GM18951 (cell line): ENCODE measurements around the gene CPNE4.

ENCODE experiments used
- POLR2A ChIP-seq: IDR thresholded peaks from 4 replicates; pipeline ENCODE4 v1.6.1; 2011; ENCODE audit warnings: mild to moderate bottlenecking; ENCODE audit not compliant: insufficient read length, insufficient read depth; ENCODE audit errors: extremely low read depth
- in situ Hi-C: fragments of 300-500 bp; cut with MboI; formaldehyde crosslinking; loops from one replicate; pipeline ENCODE4 v1.12.0; 2022; ENCODE audit warnings: low sequenced_read_pairs, mixed read lengths, inconsistent platforms; ENCODE audit not compliant: unreplicated experiment

The CPNE4 gene

GRCh38 chr3:131612745-131613144, 422.1 kb downstream of the CPNE4 start:
- in situ Hi-C loops = no loop called here

GRCh38 chr3:131610174-131610573, 424.6 kb downstream of the CPNE4 start:
- no peak for TF ChIP-seq POLR2A
- in situ Hi-C loops = no loop called here

More at GRCh38 chr3:131612745-131613144, 422.1 kb downstream of the CPNE4 start:
- TF ChIP-seq POLR2A = no peak

GRCh38 chr3:131608741-131609140, 426.1 kb downstream of the CPNE4 start:
- no peak for TF ChIP-seq POLR2A
- in situ Hi-C loops = no loop called here

- TF ChIP-seq POLR2A = no peak
- in situ Hi-C loops = no loop called here
Observed at GRCh38 chr3:131608296-131608695, 426.5 kb downstream of the CPNE4 start.

- TF ChIP-seq POLR2A = no peak
- in situ Hi-C loops = no loop called here
Observed at GRCh38 chr3:131605916-131606315, 428.9 kb downstream of the CPNE4 start.

GRCh38 chr3:131602011-131602779, 432.6 kb downstream of the CPNE4 start:
- in situ Hi-C loops = no loop called here
- no peak for TF ChIP-seq POLR2A

GRCh38 chr3:131597816-131598215, 437.0 kb downstream of the CPNE4 start:
- no peak for TF ChIP-seq POLR2A
- in situ Hi-C loops = no loop called here

- no peak for TF ChIP-seq POLR2A
- in situ Hi-C loops = no loop called here
Observed at GRCh38 chr3:131596884-131597283, 437.9 kb downstream of the CPNE4 start.

- no peak for TF ChIP-seq POLR2A
- in situ Hi-C loops = no loop called here
Observed at GRCh38 chr3:131591394-131592014, 443.3 kb downstream of the CPNE4 start.

GRCh38 chr3:131586277-131586676, 448.5 kb downstream of the CPNE4 start:
- in situ Hi-C loops = no loop called here
- no peak for TF ChIP-seq POLR2A

GRCh38 chr3:131582438-131582837, 452.4 kb downstream of the CPNE4 start:
- TF ChIP-seq POLR2A = no peak
- in situ Hi-C loops = no loop called here

- in situ Hi-C loops = no loop called here
- TF ChIP-seq POLR2A = no peak
Observed at GRCh38 chr3:131568460-131568859, 466.4 kb downstream of the CPNE4 start.

- no peak for TF ChIP-seq POLR2A
- in situ Hi-C loops = no loop called here
Observed at GRCh38 chr3:131564812-131565211, 470.0 kb downstream of the CPNE4 start.

- in situ Hi-C loops = no loop called here
- TF ChIP-seq POLR2A = no peak
Observed at GRCh38 chr3:131561511-131561910, 473.3 kb downstream of the CPNE4 start.
